HEK293 (cell line): Measurements from ENCODE around the gene GAA.

Experiments used
- KLF1 ChIP-seq: fragments of 450-650 bp; formaldehyde crosslinking; IDR thresholded peaks from 2 replicates; pipeline ENCODE4 v1.5.1; 2016; ENCODE audit warnings: missing biosample characterization, missing genetic modification characterization
- YY1 ChIP-seq: fragments of 450-650 bp; formaldehyde crosslinking; IDR thresholded peaks from 2 replicates; pipeline ENCODE4 v1.5.1; 2018; ENCODE audit warnings: missing biosample characterization, missing genetic modification characterization
- TF ChIP-seq, protein P1 (sequence below): fragments of 450-650 bp; formaldehyde crosslinking; IDR thresholded peaks from 2 replicates; pipeline ENCODE4 v1.5.1; 2016; ENCODE audit warnings: missing biosample characterization, missing genetic modification characterization

DNA sequence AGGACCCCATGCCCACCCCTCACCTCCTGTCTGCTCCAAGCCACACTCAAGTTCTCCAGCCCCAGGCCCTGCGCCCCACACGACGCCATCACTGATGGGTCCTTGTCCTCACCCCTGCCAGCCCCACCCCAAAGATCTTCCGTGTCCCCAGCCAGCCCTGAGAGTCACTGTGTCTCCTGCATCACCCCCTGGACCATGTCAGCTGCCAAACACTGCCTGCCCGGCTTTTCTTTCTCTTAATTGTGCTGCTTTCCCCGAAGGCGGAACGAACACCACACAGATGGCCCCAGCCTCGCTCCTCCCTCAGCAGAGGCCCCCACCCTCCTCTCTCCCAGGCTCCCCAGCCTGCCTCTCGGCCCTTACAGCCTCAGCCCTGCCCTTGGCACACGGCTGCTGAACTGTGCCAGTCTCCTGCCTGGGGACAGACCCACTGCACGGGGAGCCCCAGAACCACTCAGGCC lies 4.8 kb upstream of the GAA start:
- TF ChIP-seq YY1 (tag by site-specific recombination): no peak
- no peak for TF ChIP-seq KLF1 (tag by site-specific recombination)
- TF ChIP-seq, protein P1, sequence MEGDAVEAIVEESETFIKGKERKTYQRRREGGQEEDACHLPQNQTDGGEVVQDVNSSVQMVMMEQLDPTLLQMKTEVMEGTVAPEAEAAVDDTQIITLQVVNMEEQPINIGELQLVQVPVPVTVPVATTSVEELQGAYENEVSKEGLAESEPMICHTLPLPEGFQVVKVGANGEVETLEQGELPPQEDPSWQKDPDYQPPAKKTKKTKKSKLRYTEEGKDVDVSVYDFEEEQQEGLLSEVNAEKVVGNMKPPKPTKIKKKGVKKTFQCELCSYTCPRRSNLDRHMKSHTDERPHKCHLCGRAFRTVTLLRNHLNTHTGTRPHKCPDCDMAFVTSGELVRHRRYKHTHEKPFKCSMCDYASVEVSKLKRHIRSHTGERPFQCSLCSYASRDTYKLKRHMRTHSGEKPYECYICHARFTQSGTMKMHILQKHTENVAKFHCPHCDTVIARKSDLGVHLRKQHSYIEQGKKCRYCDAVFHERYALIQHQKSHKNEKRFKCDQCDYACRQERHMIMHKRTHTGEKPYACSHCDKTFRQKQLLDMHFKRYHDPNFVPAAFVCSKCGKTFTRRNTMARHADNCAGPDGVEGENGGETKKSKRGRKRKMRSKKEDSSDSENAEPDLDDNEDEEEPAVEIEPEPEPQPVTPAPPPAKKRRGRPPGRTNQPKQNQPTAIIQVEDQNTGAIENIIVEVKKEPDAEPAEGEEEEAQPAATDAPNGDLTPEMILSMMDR (tag by site-specific recombination): no peak
